HG03442 (cell line): ENCODE results near the gene CCNG1.
"Not testable (repeated sequence)": the region's sequence is repeated elsewhere in the genome, so short reads cannot be mapped to it uniquely, and the experiment has no call there.

Source experiments
- ATAC-seq: cut with Tn5 transposase; IDR thresholded peaks from one replicate; pipeline ENCODE4 v1.9.1; 2021; ENCODE audit warnings: mild to moderate bottlenecking, moderate library complexity; ENCODE audit not compliant: unreplicated experiment

CCNG1 gene

DNA sequence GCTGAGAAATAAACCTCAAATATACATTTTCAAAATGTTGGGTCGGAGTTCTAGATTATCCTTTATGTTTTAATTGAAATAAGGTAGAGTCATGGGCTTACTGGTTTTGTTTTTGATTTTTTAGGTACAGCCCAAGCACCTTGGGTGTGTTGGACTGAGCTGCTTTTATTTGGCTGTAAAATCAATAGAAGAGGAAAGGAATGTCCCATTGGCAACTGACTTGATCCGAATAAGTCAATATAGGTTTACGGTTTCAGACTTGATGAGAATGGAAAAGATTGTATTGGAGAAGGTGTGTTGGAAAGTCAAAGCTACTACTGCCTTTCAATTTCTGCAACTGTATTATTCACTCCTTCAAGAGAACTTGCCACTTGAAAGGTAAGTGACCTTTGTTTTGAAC is 3.6 kb downstream of the CCNG1 start:
- ATAC-seq: no peak

DNA sequence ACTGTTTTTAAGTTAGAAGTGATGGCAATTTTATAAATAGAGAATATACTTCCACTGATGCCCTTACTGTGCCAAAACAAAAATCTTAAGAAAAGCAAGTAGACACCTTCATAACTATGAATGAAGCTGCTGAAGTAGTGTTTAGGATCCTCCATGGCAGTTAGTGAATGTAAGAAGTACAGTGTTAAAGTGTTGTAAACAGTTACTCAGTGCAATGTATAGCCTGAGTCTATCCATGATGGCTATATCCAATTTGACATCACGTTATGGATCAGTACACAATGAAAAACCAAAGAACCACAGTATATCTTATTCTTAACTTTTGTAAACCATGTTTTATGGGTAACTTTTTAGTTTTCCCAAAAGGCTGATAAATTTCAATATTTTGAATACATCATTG is 7.1 kb downstream of the CCNG1 start:
- ATAC-seq: no peak

GRCh38 chr5:163445345-163445744 is 8.0 kb downstream of the CCNG1 start:
- no peak for ATAC-seq

- no peak for ATAC-seq
These were observed 9.8 kb downstream of the CCNG1 start for GRCh38 chr5:163447191-163447590.

DNA sequence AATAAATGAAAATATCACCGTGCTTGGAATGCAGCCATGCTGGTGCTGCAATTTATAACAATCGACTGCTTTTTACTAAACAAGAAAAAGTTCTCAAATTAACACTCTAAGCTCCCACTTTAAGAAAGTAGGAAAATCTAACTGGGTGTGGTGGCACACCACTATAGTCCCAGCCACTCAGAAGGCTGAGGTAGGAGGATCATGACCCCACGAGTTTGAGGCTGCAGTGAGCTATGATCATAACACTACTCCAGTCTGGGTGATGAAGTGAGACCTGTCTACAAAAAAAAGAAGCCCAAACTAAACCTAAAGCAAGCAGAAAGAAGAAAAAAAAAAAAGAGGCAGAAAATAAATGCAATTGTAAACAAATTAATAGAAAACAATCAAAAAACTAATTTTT is 10.5 kb downstream of the CCNG1 start:
- ATAC-seq: no peak

DNA sequence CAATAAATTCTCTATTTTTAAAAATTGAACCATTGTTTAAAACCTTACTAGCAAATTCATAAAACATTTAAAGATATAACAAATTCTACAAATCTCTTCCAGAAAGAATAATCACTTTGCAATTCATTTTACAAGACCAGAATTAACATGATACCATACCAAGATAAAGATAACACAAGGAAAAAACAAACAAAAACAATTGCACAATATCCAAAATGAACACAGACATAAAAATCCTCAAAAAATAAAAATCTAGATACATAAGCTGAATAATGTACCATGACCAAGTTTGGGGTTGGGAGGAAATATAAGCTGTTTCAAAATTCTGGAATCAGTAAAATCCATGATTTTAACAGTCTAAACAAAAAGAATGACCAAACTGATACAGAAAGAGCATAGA is 11.1 kb downstream of the CCNG1 start:
- ATAC-seq: no peak

GRCh38 chr5:163451489-163451888 is 14.1 kb downstream of the CCNG1 start:
- no peak for ATAC-seq

GRCh38 chr5:163453705-163454104 is 16.3 kb downstream of the CCNG1 start:
- no peak for ATAC-seq

DNA sequence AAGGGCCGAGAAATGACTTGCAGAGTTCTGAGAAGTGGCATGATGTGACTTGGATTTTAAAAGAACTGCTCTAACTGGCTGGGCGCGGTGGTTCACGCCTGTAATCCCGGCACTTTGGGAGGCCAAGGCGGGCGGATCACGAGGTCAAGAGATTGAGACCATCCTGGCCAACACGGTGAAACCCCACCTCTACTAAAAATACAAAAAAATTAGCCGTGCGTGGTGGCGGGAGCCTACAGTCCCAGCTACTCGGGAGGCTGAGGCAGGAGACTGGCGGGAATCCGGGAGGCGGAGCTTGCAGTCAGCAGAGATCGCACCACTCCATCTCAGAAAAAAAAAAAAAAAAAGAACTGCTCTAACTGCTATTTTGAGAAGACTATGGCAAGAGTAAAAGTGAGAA is 18.0 kb downstream of the CCNG1 start:
- ATAC-seq: not testable (repeated sequence)

GRCh38 chr5:163456029-163456589 is 18.7 kb downstream of the CCNG1 start:
- ATAC-seq: no peak

DNA sequence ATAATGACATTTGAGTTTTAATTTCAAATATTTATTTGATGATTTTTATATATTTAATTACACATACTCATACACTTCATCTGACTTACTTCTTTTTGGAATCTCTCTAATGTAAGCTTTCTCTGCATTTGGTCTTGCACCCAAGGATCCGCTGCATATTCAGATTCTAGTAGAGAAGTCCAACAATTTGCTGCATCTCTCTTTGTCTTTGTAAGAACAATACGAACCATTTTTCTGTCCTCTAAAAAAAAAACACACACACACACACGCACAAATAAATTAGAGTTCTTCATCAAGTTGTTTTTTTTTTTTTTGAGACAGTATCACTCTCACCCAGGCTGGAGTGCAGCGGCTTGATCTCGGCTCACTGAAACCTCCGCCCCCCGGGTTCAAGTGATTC is 19.4 kb downstream of the CCNG1 start:
- no peak for ATAC-seq

DNA sequence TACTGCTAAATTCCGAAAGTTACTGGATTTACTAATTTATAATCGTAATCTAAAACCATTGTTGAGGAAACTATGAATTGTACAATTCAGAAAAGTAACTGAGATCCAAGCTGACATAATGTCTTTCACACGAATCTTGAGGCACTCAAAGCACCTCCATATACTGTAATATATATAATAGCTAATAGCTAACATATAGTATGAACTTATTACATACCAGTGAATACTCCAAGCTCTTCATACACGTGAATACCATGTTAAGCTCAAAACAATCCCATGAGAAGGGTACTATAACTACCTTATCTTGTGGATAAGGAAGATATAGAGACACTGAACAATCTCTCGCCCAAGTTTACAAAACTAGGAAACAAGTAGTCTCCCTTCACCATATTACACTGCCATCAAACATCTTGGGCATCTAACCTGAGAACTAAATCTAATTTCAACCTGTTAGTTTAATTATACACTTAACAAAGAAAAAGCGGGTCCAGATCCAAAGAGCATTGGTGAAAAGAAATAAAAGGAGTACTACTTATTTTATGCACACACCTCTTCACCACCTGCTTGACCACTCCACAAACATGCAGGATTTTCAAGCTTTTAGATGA is 21.5 kb downstream of the CCNG1 start:
- ATAC-seq: no peak

GRCh38 chr5:163459462-163459818 is 22.0 kb downstream of the CCNG1 start:
- no peak for ATAC-seq

GRCh38 chr5:163459819-163460561 is 22.6 kb downstream of the CCNG1 start, which contains the start of gene NUDCD2:
Gene NUDCD2, minus strand, starts transcription at chr5:163460102. Its CDS starts 52 bp downstream, at chr5:163460050.
- ATAC-seq: peak; percentile 78

- ATAC-seq: no peak
These were observed 23.3 kb downstream of the CCNG1 start, which contains the start of gene HMMR for GRCh38 chr5:163460562-163461171. Gene HMMR, plus strand, starts transcription at chr5:163460632. Its CDS starts 61 bp downstream, at chr5:163460693.

DNA sequence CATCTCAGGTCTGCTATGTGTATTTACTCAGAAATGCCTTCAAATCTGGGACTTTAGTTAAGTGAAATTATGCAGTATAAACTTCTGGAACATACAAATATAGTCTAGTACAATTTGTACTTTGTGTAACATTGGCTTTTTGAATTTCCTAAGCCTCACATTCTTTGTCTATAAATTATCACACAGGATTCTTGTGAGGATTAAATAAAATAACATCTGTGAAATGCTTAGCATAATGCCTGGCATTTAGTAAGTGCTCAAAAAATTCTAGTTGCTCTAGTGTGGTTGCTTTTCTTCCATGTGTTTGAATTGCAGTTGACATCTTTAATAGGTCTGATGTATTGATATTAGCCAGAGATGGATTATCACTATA is 25.7 kb downstream of the CCNG1 start:
- ATAC-seq: no peak

DNA sequence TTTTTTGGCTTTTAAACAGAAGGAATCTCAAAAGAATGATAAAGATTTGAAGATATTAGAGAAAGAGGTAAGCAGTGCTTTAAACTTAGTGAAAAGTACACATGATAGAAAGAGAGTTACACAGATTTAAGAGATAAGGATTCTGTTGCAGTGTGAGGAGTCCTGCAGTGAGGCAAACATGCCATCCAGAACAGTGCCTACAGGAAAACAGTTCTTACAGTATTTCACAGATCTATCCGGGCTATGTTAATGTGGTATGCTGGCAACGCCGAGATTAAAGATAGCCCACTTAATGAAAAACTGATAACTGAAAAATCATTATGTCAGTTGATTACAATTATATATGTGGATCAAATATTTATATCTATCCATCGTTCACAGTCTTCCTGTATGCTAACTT is 30.3 kb downstream of the CCNG1 start:
- no peak for ATAC-seq

DNA sequence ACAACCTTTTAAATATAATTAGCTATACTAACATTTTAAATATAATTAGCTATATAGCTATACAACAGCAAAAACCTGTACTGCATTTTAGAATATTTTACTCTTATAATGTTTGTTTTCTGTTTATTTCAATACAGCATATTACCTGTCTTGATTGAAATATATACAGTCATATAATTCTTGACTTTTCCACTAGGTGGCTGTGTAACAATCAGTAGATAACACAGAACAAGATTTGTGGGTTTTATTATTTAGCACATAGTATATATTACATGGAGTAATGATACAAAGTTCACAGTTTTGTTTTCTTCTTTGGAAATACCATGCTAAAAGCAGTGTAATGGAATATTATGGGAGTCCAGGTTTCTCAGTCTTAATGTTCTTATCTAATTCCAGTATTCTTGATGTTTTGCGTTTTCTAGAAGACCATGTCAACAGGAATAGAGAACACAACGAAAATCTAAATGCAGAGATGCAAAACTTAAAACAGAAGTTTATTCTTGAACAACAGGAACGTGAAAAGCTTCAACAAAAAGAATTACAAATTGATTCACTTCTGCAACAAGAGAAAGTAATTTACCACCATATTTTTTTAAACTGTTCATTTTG is 36.3 kb downstream of the CCNG1 start:
- peak; percentile 85 for ATAC-seq

DNA sequence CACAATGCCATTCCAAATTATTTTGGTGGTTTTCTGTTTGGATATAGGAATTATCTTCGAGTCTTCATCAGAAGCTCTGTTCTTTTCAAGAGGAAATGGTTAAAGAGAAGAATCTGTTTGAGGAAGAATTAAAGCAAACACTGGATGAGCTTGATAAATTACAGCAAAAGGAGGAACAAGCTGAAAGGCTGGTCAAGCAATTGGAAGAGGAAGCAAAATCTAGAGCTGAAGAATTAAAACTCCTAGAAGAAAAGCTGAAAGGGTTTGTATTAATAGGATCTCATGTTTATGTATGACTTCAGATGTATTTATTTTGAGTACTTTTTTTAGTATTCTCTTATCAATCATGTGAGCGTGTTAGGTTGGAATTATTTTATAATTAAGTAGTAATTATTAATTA is 38.0 kb downstream of the CCNG1 start:
- no peak for ATAC-seq

DNA sequence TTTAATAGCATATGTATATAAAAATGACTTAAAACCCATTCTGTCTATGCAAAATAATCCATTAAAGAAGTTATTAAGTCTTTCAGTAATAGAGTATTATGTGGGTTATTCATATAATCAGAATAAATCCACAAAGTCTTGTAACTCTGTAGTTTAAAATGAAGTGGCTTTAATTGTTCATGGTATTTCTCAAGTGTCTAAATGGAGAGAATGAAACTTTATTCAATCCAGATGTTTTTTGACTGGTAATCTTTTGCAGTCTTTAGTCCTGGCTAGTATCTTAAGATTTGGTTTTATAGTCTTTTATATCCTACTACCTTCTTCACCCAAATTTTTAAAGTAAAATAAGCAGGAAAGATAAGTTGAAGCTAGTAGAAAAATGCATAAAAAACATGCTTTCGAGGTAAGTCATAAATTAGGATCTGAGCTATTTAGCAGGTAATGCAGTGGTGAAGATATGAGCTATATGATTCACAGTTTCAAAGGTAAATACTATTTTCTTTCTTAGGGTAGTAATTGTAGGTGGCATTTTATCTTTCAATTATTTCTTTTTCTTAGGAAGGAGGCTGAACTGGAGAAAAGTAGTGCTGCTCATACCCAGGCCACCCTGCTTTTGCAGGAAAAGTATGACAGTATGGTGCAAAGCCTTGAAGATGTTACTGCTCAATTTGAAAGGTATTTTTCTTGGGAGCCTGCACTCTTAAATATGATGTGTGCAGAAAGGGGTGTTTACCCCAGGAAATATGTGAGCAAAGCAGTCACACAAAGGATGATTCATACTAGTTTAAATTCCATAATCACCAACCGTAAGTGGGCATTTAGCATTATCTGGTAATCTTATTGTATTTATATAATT is 41.0 kb downstream of the CCNG1 start:
- ATAC-seq: no peak

DNA sequence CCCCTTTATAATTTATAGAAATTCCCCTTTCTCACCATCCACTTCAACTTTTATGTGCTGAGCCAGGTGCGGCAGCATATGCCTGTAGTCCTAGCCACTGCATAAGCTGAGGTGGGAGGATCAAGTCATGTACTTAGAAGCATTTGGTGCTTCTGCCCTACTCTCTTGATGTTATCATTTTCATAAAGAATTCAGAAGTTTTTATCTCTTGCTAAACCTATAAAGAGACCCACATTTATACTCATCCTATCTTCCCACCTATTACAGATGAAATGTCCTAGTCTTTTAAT is 41.5 kb downstream of the CCNG1 start:
- no peak for ATAC-seq
